ENCODE data around the gene OTOR. TPM values are rescaled to one million over a fixed set of nuclear protein-coding genes. Genes with fewer than 3 reads are reported as not detected.

The OTOR gene
- total RNA-seq, 6 donors from 2014 or later: not detected

DNA sequence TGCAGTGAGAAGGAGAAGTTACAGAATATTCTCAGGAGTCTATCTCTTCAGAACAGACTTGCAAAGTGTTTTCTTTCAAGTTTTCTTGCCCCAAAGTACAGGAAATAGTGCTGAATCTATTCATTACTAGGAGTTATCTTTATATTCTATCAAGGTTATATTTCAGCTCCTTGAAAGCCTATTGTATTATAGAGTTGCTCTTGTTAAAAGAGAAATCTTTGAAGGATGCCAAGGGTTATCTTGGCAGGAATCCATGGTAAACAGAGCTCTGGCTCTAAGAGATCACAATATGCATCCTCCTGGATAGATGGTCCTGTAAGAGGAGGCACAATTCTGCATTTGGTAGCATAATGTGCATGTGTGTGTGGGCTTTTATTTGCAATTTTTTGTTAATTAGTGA is 39.6 kb upstream of the OTOR start:
- Histone ChIP-seq H3K9me3 (no peaks in the 10 kb centered on the region), H3K4me1 (no peaks in the 10 kb centered on the region), H3K27ac (no peak overlapping the region), H3K27me3 (no peaks in the 10 kb centered on the region), H3K4me3 (no peak overlapping the region), H3K36me3 (no peaks in the 10 kb centered on the region)
- no peak for ATAC-seq (ENCODE audit: low FRiP score in 2 of 2)
- no peak for DNase-seq
- TF ChIP-seq POLR2A (IDR thresholded peaks at IDR 0.05): no peak
- TF ChIP-seq POLR2AphosphoS5 (IDR thresholded peaks at IDR 0.05): no peak

DNA sequence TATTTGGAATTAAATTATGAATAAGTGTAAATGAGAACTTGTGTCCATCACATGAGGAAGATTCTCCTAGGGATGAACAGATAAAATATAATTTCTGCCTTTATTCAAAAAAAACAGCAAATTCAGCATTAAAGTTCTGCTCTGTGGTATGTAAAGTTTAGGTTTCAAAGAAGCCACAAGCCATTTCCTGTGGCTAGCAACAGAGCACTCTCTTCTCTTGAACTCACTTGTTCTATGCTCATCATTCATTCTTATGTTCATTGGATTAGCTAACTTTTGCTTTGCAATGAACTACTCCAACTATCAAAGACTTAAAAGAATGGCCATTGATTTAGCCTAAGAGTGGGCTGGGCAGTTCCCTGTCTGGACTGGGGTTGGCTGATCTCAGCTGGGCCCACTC is 39.1 kb upstream of the OTOR start:
- H3K4me1 ChIP-seq: no peaks in the 10 kb centered on the region
- no peaks in the 10 kb centered on the region for H3K36me3 ChIP-seq
- H3K9me3 ChIP-seq: no peaks in the 10 kb centered on the region
- H3K4me3 ChIP-seq: no peak overlapping the region
- ATAC-seq (ENCODE audit: low FRiP score in 2 of 2) (no peak), DNase-seq (no peak)
- no peaks in the 10 kb centered on the region for H3K27me3 ChIP-seq
- H3K27ac ChIP-seq: no peak overlapping the region
- TF ChIP-seq EP300 (IDR thresholded peaks at IDR 0.05) (no peak), POLR2A (IDR thresholded peaks at IDR 0.05) (no peak), POLR2AphosphoS5 (IDR thresholded peaks at IDR 0.05) (no peak)
- TF ChIP-seq, protein P1, sequence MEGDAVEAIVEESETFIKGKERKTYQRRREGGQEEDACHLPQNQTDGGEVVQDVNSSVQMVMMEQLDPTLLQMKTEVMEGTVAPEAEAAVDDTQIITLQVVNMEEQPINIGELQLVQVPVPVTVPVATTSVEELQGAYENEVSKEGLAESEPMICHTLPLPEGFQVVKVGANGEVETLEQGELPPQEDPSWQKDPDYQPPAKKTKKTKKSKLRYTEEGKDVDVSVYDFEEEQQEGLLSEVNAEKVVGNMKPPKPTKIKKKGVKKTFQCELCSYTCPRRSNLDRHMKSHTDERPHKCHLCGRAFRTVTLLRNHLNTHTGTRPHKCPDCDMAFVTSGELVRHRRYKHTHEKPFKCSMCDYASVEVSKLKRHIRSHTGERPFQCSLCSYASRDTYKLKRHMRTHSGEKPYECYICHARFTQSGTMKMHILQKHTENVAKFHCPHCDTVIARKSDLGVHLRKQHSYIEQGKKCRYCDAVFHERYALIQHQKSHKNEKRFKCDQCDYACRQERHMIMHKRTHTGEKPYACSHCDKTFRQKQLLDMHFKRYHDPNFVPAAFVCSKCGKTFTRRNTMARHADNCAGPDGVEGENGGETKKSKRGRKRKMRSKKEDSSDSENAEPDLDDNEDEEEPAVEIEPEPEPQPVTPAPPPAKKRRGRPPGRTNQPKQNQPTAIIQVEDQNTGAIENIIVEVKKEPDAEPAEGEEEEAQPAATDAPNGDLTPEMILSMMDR (IDR thresholded peaks at IDR 0.05): no peak

DNA sequence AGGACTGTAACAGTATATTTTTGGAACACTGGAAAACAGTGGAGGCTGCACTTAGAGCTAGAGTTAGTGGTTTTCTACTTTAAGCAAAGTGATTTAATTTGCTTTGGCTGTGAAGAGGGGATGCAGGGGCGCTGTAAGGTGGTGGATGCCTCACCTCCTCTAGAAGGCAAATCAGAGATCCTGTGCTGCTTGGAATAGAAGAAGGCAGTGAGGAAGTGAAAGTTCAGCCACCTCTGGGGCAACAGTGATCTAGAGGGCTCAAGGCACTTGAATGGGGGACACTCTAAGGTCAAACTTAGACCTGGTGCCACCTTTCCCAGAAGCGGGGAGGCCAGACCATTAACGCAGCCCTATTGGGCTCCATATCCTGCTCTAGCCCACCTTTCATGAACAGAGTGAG is 37.4 kb upstream of the OTOR start:
- H3K4me3 ChIP-seq: no peak overlapping the region
- no peaks in the 10 kb centered on the region for H3K36me3 ChIP-seq
- H3K27ac ChIP-seq: no peak overlapping the region
- 72 to 93% methylated on average over 3 of the region's 3 CpGs for WGBS, 2 donors
- ATAC-seq (ENCODE audit: low FRiP score in 2 of 2) (no peak), DNase-seq (no peak)
- H3K27me3 ChIP-seq: no peaks in the 10 kb centered on the region
- H3K9me3 ChIP-seq: no peaks in the 10 kb centered on the region
- H3K4me1 ChIP-seq: no peaks in the 10 kb centered on the region
- TF ChIP-seq EP300 (IDR thresholded peaks at IDR 0.05) (no peak), POLR2AphosphoS5 (IDR thresholded peaks at IDR 0.05) (no peak), POLR2A (IDR thresholded peaks at IDR 0.05) (no peak)
- TF ChIP-seq, protein P1 (IDR thresholded peaks at IDR 0.05): no peak

DNA sequence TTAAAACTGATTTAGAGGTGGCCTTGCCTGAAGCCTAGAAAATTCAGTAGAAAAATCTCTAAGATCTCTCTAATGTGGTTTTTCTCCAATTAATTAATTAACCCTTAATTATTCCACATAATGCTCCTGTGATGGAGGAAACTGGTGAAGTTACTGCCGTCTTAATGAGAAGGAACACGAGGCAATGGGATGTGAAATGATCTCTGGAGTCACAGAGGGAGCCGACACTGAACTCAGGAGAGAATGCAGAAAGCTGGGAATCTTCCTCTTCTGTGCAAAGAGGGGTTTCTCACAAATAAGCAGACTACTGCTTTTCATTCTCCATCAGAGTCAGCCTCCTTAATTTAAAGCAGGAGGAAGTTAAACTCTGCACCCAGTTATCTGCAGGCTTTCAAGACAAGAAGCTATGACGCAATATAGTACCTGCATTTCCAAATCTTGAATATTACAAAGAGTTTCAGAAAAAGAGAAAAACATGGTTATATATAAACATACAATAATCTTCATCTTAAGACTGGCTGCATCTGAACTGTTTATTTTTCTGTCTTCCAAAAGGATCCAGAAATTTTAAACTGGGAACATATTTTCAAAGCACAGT is 36.4 kb upstream of the OTOR start:
- Histone ChIP-seq H3K27ac (no peak overlapping the region), H3K9me3 (no peaks in the 10 kb centered on the region), H3K4me1 (no peaks in the 10 kb centered on the region), H3K4me3 (no peak overlapping the region), H3K36me3 (no peaks in the 10 kb centered on the region), H3K27me3 (no peaks in the 10 kb centered on the region)
- no peak for TF ChIP-seq POLR2A (IDR thresholded peaks at IDR 0.05)
- TF ChIP-seq EP300 (IDR thresholded peaks at IDR 0.05): no peak
- no peak for TF ChIP-seq POLR2AphosphoS5 (IDR thresholded peaks at IDR 0.05)
- TF ChIP-seq, protein P1 (IDR thresholded peaks at IDR 0.05): no peak
- no peak for DNase-seq
- WGBS, 2 donors: 72 to 78% methylated on average over 4 of the region's 4 CpGs
- ATAC-seq (ENCODE audit: low FRiP score in 2 of 2): no peak

DNA sequence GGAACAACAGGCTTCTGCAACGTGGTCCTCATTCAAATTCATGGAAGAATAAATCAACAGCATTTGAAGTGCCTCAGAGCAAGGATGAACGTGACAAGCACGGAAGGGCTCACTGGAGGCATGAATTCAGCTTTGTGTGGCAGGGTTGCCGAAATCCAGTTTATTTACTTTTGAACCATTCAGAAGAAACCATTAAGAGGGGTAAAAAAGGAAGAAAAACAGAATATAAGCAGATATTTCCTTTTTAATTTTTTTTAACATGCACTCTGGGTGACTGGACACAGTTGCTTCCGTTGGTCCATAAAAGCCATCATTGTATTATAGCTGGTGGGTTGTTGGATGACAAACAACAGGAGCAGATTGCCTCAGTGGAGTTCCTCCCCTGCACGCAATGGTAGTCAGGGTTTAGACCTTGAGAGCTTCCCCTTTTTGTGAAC is 35.6 kb upstream of the OTOR start:
- no peaks in the 10 kb centered on the region for H3K9me3 ChIP-seq
- TF ChIP-seq POLR2A (IDR thresholded peaks at IDR 0.05): no peak
- TF ChIP-seq EP300 (IDR thresholded peaks at IDR 0.05): no peak
- TF ChIP-seq POLR2AphosphoS5 (IDR thresholded peaks at IDR 0.05): no peak
- TF ChIP-seq, protein P1 (IDR thresholded peaks at IDR 0.05): no peak
- 57 to 60% methylated on average over 6 of the region's 6 CpGs for WGBS, 2 donors
- DNase-seq: no peak
- no peaks in the 10 kb centered on the region for H3K36me3 ChIP-seq
- ATAC-seq (ENCODE audit: low FRiP score in 2 of 2): no peak
- no peak overlapping the region for H3K4me3 ChIP-seq
- no peaks in the 10 kb centered on the region for H3K27me3 ChIP-seq
- H3K4me1 ChIP-seq: no peaks in the 10 kb centered on the region
- no peak overlapping the region for H3K27ac ChIP-seq

Data from upper lobe of left lung (tissue), 6 donors.